Muscle of leg (tissue), 11 donors: ENCODE data around the gene ADGRV1. TPM values are rescaled to one million over a fixed set of nuclear protein-coding genes. Genes with fewer than 3 reads are reported as not detected.

ENCODE experiments used
- DNase-seq: peaks from one replicate; pipeline ENCODE4 v3.0.0; 2013
- H3K27ac ChIP-seq: one replicate; pipeline ENCODE4 v1.5.1; 2013; ENCODE audit warnings: mild to moderate bottlenecking, low read length, control low read depth
- H3K27me3 ChIP-seq: one replicate; pipeline ENCODE4 v1.6.1; 2013; ENCODE audit warnings: low read length; ENCODE audit not compliant: control insufficient read depth, insufficient read depth
- H3K36me3 ChIP-seq: one replicate; pipeline ENCODE4 v1.6.1; 2013; ENCODE audit warnings: low read length; ENCODE audit not compliant: control insufficient read depth, insufficient read depth
- H3K4me1 ChIP-seq: one replicate; pipeline ENCODE4 v1.6.1; 2013; ENCODE audit warnings: low read length; ENCODE audit not compliant: control insufficient read depth, insufficient read depth
- H3K4me3 ChIP-seq: one replicate; pipeline ENCODE4 v1.5.1; 2013; ENCODE audit warnings: low read length, control low read depth
- H3K9me3 ChIP-seq: replicated peaks from 2 replicates; pipeline ENCODE4 v1.6.1; 2013; ENCODE audit warnings: low read depth, low read length; ENCODE audit not compliant: control insufficient read depth
- WGBS: methylation state at CpG from one replicate; pipeline ENCODE4 v1.1.5; 2013; ENCODE audit warnings: missing lambda C conversion rate; ENCODE audit not compliant: insufficient coverage; 5-methylcytosine and 5-hydroxymethylcytosine counted together
- polyA plus RNA-seq, 8 donors: library from polyadenylated mRNA; unstranded; fragments of 120-200 nt; gene quantifications; one replicate each; pipeline versions ENCODE4 v1.2.1 to v1.2.3, GENCODE V29; 2013; ENCODE audit warnings: inconsistent platforms in 1 of 8, low replicate concordance in 1 of 8; ENCODE audit not compliant: insufficient read length in 8 of 8, insufficient read depth in 1 of 8
- total RNA-seq: library from RNA; stranded (reverse); fragments of 120-200 nt; gene quantifications from one replicate; pipeline ENCODE4 v1.2.4, GENCODE V29; 2013

Gene ADGRV1
- total and polyA plus RNA-seq, 9 donors, result 0.49 to 2.5 (median 0.88) TPM

- DNase-seq, result peak; percentile 43
- Histone ChIP-seq H3K4me1 (no peaks in the 10 kb centered on the region), H3K4me3 (no peak overlapping the region), H3K9me3 (no peaks in the 10 kb centered on the region), H3K27me3 (no peaks in the 10 kb centered on the region), H3K36me3 (no peaks in the 10 kb centered on the region), H3K27ac (no peak overlapping the region)
- no CpG with 5 or more reads among the region's 2 CpGs for WGBS
Measured at GRCh38 chr5:91079037-91079436, 520.4 kb downstream of the ADGRV1 start.

GRCh38 chr5:91089758-91090157 is 531.2 kb downstream of the ADGRV1 start:
- H3K4me3 ChIP-seq, result no peak overlapping the region
- no peak overlapping the region for H3K27ac ChIP-seq
- H3K9me3 ChIP-seq, result no peaks in the 10 kb centered on the region
- H3K4me1 ChIP-seq, result no peaks in the 10 kb centered on the region
- no peaks in the 10 kb centered on the region for H3K36me3 ChIP-seq
- WGBS, result no CpG with 5 or more reads among the region's 1 CpG
- no peaks in the 10 kb centered on the region for H3K27me3 ChIP-seq
- no peak for DNase-seq

- WGBS, result no CpG with 5 or more reads among the region's 1 CpG
- H3K4me3 ChIP-seq, result no peak overlapping the region
Measured at GRCh38 chr5:91090995-91091394, 532.4 kb downstream of the ADGRV1 start.

GRCh38 chr5:91091471-91092234 is 533.1 kb downstream of the ADGRV1 start:
- Histone ChIP-seq H3K27me3 (no peaks in the 10 kb centered on the region), H3K4me3 (no peak overlapping the region), H3K36me3 (no peaks in the 10 kb centered on the region), H3K4me1 (no peaks in the 10 kb centered on the region), H3K9me3 (no peaks in the 10 kb centered on the region), H3K27ac (no peak overlapping the region)
- DNase-seq, result no peak
- WGBS, result 89% methylated on average over 3 of the region's 4 CpGs

More at GRCh38 chr5:91090995-91091394, 532.4 kb downstream of the ADGRV1 start:
- H3K4me1 ChIP-seq, result no peaks in the 10 kb centered on the region
- no peaks in the 10 kb centered on the region for H3K9me3 ChIP-seq
- no peak for DNase-seq
- no peaks in the 10 kb centered on the region for H3K36me3 ChIP-seq
- no peaks in the 10 kb centered on the region for H3K27me3 ChIP-seq
- no peak overlapping the region for H3K27ac ChIP-seq

DNA sequence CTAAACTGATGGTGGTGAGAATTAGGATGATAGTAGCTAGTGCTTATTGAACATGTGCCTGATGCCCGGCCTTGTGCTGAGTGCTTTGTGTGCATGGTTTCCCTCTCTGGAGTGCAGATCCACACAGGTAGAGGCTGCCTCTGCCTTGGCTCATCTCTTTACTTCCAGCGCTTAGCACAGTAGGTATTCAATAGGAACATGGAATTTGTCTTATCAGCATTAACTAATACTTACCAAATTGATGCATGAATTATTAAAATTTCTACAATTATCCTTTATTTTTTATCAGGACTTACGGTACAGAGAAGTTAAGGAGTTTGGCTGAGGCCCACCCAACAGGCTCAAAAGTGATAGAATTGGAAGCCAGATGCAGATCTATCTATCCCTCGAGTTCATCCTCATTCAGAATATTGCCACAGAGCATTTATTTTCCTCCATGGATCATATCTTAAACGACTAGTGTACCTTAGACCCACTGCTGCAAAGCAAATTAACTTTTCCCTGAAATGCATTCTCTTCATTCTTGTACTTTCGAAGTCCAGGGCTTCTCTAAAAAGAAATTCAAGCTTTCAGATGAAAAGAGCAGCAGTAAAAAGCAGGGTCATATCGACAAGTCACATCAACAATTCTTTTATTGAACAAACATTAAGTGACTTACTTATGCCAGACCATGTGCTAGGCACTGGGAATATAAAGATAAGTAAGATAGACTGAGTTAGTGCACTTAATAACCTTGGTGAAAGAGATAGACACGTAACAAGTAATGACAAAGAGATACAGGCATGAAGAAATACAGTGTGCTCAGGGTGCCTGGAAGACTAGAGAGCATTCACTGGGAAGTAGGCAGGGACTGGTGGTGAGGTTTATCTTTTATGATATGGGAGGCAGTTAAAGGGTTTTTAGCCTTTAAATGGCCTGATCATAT is 534.5 kb downstream of the ADGRV1 start:
- Histone ChIP-seq H3K4me1 (no peaks in the 10 kb centered on the region), H3K4me3 (no peak overlapping the region), H3K27me3 (no peaks in the 10 kb centered on the region), H3K27ac (no peak overlapping the region), H3K9me3 (no peaks in the 10 kb centered on the region), H3K36me3 (no peaks in the 10 kb centered on the region)
- DNase-seq, result no peak
- WGBS, result 54% methylated on average over 5 of the region's 8 CpGs

DNA sequence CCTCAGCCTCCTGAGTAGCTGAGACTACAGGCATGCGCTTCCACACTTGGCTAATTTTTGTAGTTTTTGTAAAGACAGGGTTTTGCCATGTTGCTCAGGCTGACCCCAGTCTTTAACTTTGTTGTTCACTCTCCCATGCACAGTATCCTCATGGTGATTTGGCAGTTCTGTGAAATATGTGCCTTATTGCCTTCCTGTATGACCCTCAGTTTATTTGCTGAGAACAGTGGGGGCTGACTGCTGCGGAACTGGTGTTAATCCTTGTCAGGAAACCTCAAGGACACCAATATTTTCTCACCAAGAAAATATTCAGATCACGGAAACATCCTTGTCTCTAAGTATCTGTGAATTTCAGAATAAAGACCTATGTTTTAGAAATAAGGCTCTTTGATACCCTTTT is 536.7 kb downstream of the ADGRV1 start:
- DNase-seq, result no peak
- Histone ChIP-seq H3K36me3 (no peaks in the 10 kb centered on the region), H3K27me3 (no peaks in the 10 kb centered on the region), H3K4me1 (peaks cover 7% of the 10 kb centered on the region), H3K27ac (no peak overlapping the region), H3K9me3 (no peaks in the 10 kb centered on the region), H3K4me3 (no peak overlapping the region)
- WGBS, result no CpG with 5 or more reads among the region's 3 CpGs

- no peak for DNase-seq
- Histone ChIP-seq H3K27ac (no peak overlapping the region), H3K4me3 (no peak overlapping the region), H3K4me1 (peaks cover 7% of the 10 kb centered on the region), H3K9me3 (no peaks in the 10 kb centered on the region), H3K27me3 (no peaks in the 10 kb centered on the region), H3K36me3 (no peaks in the 10 kb centered on the region)
- no CpG with 5 or more reads among the region's 6 CpGs for WGBS
Measured at GRCh38 chr5:91095786-91096385, 537.3 kb downstream of the ADGRV1 start.

DNA sequence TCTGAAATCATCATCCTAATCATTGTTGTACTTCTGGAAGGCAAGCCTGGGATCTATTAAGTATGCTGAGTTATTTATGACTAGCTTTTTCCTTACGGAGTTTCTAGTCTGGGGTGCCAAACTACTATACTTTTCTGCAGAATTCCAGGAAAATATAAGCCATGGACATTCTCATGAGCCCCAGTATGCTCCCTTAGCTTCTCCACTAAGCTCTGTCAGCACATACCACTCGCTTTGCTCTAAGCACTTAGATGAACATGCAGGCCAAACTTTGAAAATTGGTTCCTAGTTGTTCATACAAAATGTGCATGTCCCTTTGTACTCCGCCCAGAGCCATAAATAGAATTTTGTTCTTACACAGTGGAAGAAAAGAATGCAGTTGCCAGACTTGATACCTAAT is 539.9 kb downstream of the ADGRV1 start:
- no peak overlapping the region for H3K4me3 ChIP-seq
- H3K27ac ChIP-seq, result peak overlapping the region; percentile 71
- H3K36me3 ChIP-seq, result no peaks in the 10 kb centered on the region
- peaks cover 7% of the 10 kb centered on the region for H3K4me1 ChIP-seq
- DNase-seq, result peak; percentile 97
- H3K27me3 ChIP-seq, result no peaks in the 10 kb centered on the region
- no peaks in the 10 kb centered on the region for H3K9me3 ChIP-seq
- WGBS, result 0% methylated on average over 1 of the region's 3 CpGs

- H3K9me3 ChIP-seq, result peaks cover 4% of the 10 kb centered on the region
- WGBS, result no CpG with 5 or more reads among the region's 8 CpGs
- H3K4me3 ChIP-seq, result no peak overlapping the region
- H3K27me3 ChIP-seq, result no peaks in the 10 kb centered on the region
- H3K36me3 ChIP-seq, result no peaks in the 10 kb centered on the region
- H3K4me1 ChIP-seq, result peaks cover 7% of the 10 kb centered on the region
- no peak overlapping the region for H3K27ac ChIP-seq
- peak; percentile 92 for DNase-seq
Measured at GRCh38 chr5:91101600-91102379, 543.2 kb downstream of the ADGRV1 start.
